WTC11 (cell line): ENCODE measurements around the gene TAF1B. TPM values are rescaled to one million over a fixed set of nuclear protein-coding genes. Genes with fewer than 3 reads are reported as not detected.

Experiments used
- ATAC-seq: fragments of 200-7000 bp; cut with Tn5 transposase; 2 replicates; pipeline ENCODE4 v1.10.0; 2021; ENCODE audit warnings: mild to moderate bottlenecking, moderate library complexity
- CTCF ChIA-PET: fragments of 300-600 bp; sonication (Branson Sonifier 250); formaldehyde crosslinking; loops from one replicate; lab custom pipeline; 2021; ENCODE audit warnings: antibody characterized with exemption; lab: Charles Lee
- POLR2A ChIA-PET: fragments of 350-600 bp; sonication (Branson Sonifier 250); formaldehyde crosslinking; loops from one replicate; lab custom pipeline; 2021; ENCODE audit warnings: antibody characterized with exemption; lab: Charles Lee
- DNase-seq: peaks from one replicate; pipeline ENCODE4 v3.0.0; 2021; ENCODE audit warnings: low spot score
- H3K27ac Mint-ChIP-seq: 2 replicates; pipeline ENCODE4 v1.8.0; 2021; ENCODE audit warnings: mixed read lengths
- H3K27me3 Mint-ChIP-seq: 2 replicates; pipeline ENCODE4 v1.8.0; 2021; ENCODE audit warnings: low read depth, mild to moderate bottlenecking, moderate library complexity, mixed read lengths
- H3K36me3 Mint-ChIP-seq: 2 replicates; pipeline ENCODE4 v1.8.0; 2021; ENCODE audit warnings: mixed read lengths
- H3K4me1 Mint-ChIP-seq: 2 replicates; pipeline ENCODE4 v1.8.0; 2022; ENCODE audit warnings: mixed read lengths
- H3K4me3 Mint-ChIP-seq: 2 replicates; pipeline ENCODE4 v1.8.0; 2021; ENCODE audit warnings: mild to moderate bottlenecking, moderate library complexity, mixed read lengths
- H3K9me3 Mint-ChIP-seq: 2 replicates; pipeline ENCODE4 v1.8.0; 2021; ENCODE audit warnings: mixed read lengths
- AFF4 ChIP-seq: sonication (generic); formaldehyde crosslinking; IDR thresholded peaks from 2 replicates; pipeline ENCODE4 v1.8.1; 2023; ENCODE audit warnings: mild to moderate bottlenecking, missing genetic modification reagents, borderline replicate concordance
- E2F1 ChIP-seq: sonication (generic); formaldehyde crosslinking; IDR thresholded peaks from 2 replicates; pipeline ENCODE4 v1.8.0; 2022; ENCODE audit warnings: mild to moderate bottlenecking, missing genetic modification reagents
- ESRRA ChIP-seq: sonication (generic); formaldehyde crosslinking; IDR thresholded peaks from 2 replicates; pipeline ENCODE4 v1.8.1; 2022; ENCODE audit warnings: mild to moderate bottlenecking, missing genetic modification reagents, borderline replicate concordance
- ETV6 ChIP-seq: sonication (generic); formaldehyde crosslinking; IDR thresholded peaks from 2 replicates; pipeline ENCODE4 v1.8.1; 2022; ENCODE audit warnings: mild to moderate bottlenecking, missing genetic modification reagents
- FOXK1 ChIP-seq: sonication (generic); formaldehyde crosslinking; IDR thresholded peaks from 2 replicates; pipeline ENCODE4 v1.8.0; 2022; ENCODE audit warnings: mild to moderate bottlenecking, moderate library complexity, missing genetic modification reagents
- FOXP4 ChIP-seq: sonication (generic); formaldehyde crosslinking; IDR thresholded peaks from 2 replicates; pipeline ENCODE4 v1.8.0; 2022; ENCODE audit warnings: mild to moderate bottlenecking, missing genetic modification reagents
- GRHL2 ChIP-seq: fragments of 250-450 bp; sonication (Bioruptor Pico); IDR thresholded peaks from 2 replicates; pipeline ENCODE4 v1.8.0; 2022; ENCODE audit warnings: mild to moderate bottlenecking, moderate library complexity; ENCODE audit not compliant: insufficient replicate concordance, severe bottlenecking
- JUN ChIP-seq: sonication (generic); formaldehyde crosslinking; IDR thresholded peaks from 2 replicates; pipeline ENCODE4 v1.8.0; 2023; ENCODE audit warnings: mild to moderate bottlenecking, missing genetic modification reagents
- PRRX2 ChIP-seq: fragments of 250-450 bp; sonication (Bioruptor Pico); IDR thresholded peaks from 2 replicates; pipeline ENCODE4 v1.8.0; 2021; ENCODE audit warnings: mild to moderate bottlenecking
- STAT6 ChIP-seq: sonication (generic); formaldehyde crosslinking; conservative IDR thresholded peaks from 2 replicates; pipeline ENCODE4 v1.8.1; 2023; ENCODE audit warnings: mild to moderate bottlenecking, low read depth, missing genetic modification reagents, moderate library complexity
- ZNF263 ChIP-seq: sonication (generic); formaldehyde crosslinking; IDR thresholded peaks from 2 replicates; pipeline ENCODE4 v1.8.1; 2022; ENCODE audit warnings: low read depth, mild to moderate bottlenecking, moderate library complexity, missing genetic modification reagents
- ZNF317 ChIP-seq: sonication (generic); formaldehyde crosslinking; IDR thresholded peaks from 2 replicates; pipeline ENCODE4 v1.8.1; 2023; ENCODE audit warnings: low read depth, mild to moderate bottlenecking, moderate library complexity, missing genetic modification reagents, borderline replicate concordance
- total RNA-seq: library from RNA; stranded (reverse); gene quantifications from 3 replicates; pipeline ENCODE4 v1.2.3, GENCODE V29; 2021
- TF ChIP-seq, protein P1 (sequence below): sonication (generic); formaldehyde crosslinking; IDR thresholded peaks from 2 replicates; pipeline ENCODE4 v1.8.0; 2023; ENCODE audit warnings: missing genetic modification reagents, mild to moderate bottlenecking, borderline replicate concordance
- TF ChIP-seq, protein P2 (sequence below): fragments of 250-450 bp; sonication (Bioruptor Pico); conservative IDR thresholded peaks from 2 replicates; pipeline ENCODE4 v1.9.0; 2021; ENCODE audit warnings: mild to moderate bottlenecking
- TF ChIP-seq, protein P3 (sequence below): fragments of 200-600 bp; IDR thresholded peaks from 2 replicates; pipeline ENCODE4 v1.8.0; 2022; ENCODE audit warnings: antibody characterized with exemption

The TAF1B gene
- total RNA-seq, 1 experiment from 2014 or later, result 28.8 TPM

DNA sequence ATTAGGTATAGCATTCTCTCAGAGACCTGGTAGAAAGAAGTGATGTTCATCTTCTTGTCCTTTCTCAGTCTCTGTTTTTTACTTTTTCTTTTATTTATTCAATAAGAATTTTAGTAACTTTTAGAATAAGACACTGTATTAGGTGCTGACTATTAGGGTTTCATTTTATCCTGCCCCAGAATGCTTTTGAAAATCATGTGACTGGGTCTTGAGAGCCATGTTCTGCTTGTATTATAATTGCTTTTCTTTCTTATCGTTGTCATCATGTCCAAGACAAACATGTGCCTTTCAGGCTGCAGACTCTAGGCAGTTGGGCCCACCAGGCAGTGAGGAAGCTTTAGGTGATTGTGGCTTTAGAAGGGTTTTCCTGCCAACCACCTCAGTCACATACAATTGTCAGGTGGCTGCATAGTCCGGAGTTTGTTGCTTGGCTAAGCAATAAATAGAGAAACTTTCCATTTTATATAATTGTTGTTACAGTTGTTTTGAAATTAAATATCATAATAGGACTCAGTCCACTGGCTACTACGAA is 123.3 kb downstream of the TAF1B start (continued):
- TF ChIP-seq, protein P1, sequence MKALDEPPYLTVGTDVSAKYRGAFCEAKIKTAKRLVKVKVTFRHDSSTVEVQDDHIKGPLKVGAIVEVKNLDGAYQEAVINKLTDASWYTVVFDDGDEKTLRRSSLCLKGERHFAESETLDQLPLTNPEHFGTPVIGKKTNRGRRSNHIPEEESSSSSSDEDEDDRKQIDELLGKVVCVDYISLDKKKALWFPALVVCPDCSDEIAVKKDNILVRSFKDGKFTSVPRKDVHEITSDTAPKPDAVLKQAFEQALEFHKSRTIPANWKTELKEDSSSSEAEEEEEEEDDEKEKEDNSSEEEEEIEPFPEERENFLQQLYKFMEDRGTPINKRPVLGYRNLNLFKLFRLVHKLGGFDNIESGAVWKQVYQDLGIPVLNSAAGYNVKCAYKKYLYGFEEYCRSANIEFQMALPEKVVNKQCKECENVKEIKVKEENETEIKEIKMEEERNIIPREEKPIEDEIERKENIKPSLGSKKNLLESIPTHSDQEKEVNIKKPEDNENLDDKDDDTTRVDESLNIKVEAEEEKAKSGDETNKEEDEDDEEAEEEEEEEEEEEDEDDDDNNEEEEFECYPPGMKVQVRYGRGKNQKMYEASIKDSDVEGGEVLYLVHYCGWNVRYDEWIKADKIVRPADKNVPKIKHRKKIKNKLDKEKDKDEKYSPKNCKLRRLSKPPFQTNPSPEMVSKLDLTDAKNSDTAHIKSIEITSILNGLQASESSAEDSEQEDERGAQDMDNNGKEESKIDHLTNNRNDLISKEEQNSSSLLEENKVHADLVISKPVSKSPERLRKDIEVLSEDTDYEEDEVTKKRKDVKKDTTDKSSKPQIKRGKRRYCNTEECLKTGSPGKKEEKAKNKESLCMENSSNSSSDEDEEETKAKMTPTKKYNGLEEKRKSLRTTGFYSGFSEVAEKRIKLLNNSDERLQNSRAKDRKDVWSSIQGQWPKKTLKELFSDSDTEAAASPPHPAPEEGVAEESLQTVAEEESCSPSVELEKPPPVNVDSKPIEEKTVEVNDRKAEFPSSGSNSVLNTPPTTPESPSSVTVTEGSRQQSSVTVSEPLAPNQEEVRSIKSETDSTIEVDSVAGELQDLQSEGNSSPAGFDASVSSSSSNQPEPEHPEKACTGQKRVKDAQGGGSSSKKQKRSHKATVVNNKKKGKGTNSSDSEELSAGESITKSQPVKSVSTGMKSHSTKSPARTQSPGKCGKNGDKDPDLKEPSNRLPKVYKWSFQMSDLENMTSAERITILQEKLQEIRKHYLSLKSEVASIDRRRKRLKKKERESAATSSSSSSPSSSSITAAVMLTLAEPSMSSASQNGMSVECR (CRISPR knock-in tag), result no peak

GRCh38 chr2:9967053-9967775 is 123.9 kb downstream of the TAF1B start:
- H3K4me3 Mint-ChIP-seq, result no peak overlapping the region
- H3K36me3 Mint-ChIP-seq, result no peaks in the 10 kb centered on the region
- no peaks in the 10 kb centered on the region for H3K9me3 Mint-ChIP-seq
- no peaks in the 10 kb centered on the region for H3K27me3 Mint-ChIP-seq
- CTCF ChIA-PET, result interaction anchor here (5.8 kb wide), 1 partner anchor 17 kb away, joined by 50 read pairs; no protein-coding TSS in a partner anchor
- no peaks in the 10 kb centered on the region for H3K4me1 Mint-ChIP-seq
- ATAC-seq (no peak), DNase-seq (no peak)
- H3K27ac Mint-ChIP-seq, result no peak overlapping the region
- POLR2A ChIA-PET, result no interaction called here
- TF ChIP-seq PRRX2 (no peak), E2F1 (no peak), ZNF263 (CRISPR knock-in tag) (no peak), STAT6 (CRISPR knock-in tag) (no peak), FOXP4 (CRISPR knock-in tag) (no peak), FOXK1 (no peak), ESRRA (CRISPR knock-in tag) (no peak), ZNF317 (CRISPR knock-in tag) (no peak), JUN (CRISPR knock-in tag) (no peak), ETV6 (no peak), AFF4 (CRISPR knock-in tag) (no peak), GRHL2 (CRISPR knock-in tag) (no peak)
- TF ChIP-seq, protein P2, sequence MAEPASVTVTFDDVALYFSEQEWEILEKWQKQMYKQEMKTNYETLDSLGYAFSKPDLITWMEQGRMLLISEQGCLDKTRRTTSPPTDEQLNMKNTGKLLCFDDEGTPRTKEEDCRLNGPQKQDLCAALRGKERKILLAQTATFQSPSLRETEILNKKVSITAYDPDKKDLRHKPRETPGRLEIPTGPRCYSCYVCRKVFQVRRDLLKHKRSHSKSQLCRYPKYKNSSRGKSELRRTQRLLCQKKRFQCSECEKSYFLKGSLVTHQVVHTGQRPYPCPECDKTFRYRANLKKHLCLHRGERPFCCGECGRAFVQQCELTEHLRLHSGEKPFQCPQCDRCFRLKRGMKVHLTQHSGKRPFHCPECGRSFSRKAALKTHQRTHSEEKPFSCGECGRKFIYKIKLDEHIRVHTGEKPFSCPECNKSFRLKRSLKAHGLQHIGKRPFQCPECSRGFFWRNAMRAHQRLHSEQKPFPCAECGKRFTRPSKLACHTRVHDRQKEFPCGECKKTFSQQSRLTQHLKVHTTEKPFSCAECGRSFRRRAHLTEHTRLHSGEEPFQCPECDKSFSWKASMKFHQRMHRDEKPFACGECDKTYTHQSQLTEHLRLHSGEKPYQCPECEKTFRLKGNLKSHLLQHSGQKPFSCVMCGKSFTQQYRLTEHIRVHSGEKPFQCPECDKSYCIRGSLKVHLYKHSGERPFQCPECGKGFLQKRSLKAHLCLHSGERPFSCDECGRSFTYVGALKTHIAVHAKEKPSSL (CRISPR knock-in tag), result no peak
- TF ChIP-seq, protein P3, sequence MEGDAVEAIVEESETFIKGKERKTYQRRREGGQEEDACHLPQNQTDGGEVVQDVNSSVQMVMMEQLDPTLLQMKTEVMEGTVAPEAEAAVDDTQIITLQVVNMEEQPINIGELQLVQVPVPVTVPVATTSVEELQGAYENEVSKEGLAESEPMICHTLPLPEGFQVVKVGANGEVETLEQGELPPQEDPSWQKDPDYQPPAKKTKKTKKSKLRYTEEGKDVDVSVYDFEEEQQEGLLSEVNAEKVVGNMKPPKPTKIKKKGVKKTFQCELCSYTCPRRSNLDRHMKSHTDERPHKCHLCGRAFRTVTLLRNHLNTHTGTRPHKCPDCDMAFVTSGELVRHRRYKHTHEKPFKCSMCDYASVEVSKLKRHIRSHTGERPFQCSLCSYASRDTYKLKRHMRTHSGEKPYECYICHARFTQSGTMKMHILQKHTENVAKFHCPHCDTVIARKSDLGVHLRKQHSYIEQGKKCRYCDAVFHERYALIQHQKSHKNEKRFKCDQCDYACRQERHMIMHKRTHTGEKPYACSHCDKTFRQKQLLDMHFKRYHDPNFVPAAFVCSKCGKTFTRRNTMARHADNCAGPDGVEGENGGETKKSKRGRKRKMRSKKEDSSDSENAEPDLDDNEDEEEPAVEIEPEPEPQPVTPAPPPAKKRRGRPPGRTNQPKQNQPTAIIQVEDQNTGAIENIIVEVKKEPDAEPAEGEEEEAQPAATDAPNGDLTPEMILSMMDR, result no peak
